ENCODE measurements around the gene EFCAB8. TPM values are rescaled to one million over a fixed set of nuclear protein-coding genes. Genes with fewer than 3 reads are reported as not detected.

The EFCAB8 gene
- total RNA-seq, 1 experiment from 2014 or later = 0.09 TPM

DNA sequence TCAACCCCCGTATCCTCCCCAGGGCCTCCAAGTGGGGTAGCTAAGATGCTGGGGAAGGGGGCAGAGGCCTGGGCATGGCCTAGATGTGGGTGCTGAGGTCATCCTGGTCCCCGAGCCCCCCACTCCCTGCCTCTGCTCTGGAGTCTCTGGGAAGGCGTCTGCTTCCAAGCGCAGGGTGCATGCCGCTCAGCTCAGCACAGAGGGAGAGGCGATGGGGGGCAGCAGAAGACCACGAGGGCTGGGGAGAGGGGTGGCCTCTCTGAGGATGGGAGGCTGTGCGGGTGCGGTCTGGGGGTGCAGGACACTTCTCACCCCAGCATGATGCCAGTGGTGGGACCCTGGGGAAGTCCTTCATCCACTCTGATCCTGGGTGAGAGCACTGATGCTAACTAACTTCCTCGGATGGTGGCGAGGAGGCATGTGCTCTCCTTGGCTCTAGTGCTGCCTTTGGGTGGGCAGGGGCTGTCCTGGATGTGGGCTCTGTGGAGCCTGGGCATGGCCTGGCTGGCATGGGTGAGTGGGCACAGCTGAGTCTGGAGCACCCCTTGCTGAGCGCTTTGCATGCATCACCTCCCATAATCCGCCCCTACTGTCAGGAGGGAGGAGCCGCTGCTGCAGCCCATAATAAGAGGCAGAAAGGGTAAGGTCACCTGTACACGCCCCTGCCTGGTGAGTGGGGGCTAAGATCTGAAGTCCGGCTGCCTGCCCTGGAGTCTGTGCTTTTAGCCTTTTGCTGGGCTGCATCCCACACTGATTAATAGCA is 34.7 kb downstream of the EFCAB8 start:
- H4K91ac ChIP-seq (ENCODE audit: insufficient read length, low read depth, low read length) = no peak overlapping the region
- H3K27ac Mint-ChIP-seq = no peak overlapping the region
- H3K4me2 ChIP-seq (ENCODE audit: insufficient read depth, insufficient read length, low read length) = no peak overlapping the region
- no peak overlapping the region for H3K4ac ChIP-seq (ENCODE audit: low read depth, low read length)
- H2BK20ac ChIP-seq (ENCODE audit: low read depth, low read length, poor library complexity, severe bottlenecking) = no peak overlapping the region
- no peak overlapping the region for H2BK15ac ChIP-seq (ENCODE audit: low read depth, low read length)
- no peak overlapping the region for H3K4me3 Mint-ChIP-seq
- TF ChIP-seq, protein P1, sequence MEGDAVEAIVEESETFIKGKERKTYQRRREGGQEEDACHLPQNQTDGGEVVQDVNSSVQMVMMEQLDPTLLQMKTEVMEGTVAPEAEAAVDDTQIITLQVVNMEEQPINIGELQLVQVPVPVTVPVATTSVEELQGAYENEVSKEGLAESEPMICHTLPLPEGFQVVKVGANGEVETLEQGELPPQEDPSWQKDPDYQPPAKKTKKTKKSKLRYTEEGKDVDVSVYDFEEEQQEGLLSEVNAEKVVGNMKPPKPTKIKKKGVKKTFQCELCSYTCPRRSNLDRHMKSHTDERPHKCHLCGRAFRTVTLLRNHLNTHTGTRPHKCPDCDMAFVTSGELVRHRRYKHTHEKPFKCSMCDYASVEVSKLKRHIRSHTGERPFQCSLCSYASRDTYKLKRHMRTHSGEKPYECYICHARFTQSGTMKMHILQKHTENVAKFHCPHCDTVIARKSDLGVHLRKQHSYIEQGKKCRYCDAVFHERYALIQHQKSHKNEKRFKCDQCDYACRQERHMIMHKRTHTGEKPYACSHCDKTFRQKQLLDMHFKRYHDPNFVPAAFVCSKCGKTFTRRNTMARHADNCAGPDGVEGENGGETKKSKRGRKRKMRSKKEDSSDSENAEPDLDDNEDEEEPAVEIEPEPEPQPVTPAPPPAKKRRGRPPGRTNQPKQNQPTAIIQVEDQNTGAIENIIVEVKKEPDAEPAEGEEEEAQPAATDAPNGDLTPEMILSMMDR (conservative IDR thresholded peaks at IDR 0.05) = no peak
- H3K23me2 ChIP-seq (ENCODE audit: insufficient read length, low read depth, low read length, poor library complexity, severe bottlenecking) = no peaks in the 10 kb centered on the region
- no peaks in the 10 kb centered on the region for H3K9me3 Mint-ChIP-seq
- H3K18ac ChIP-seq (ENCODE audit: insufficient read length, low read depth, low read length) = no peak overlapping the region
- H3K4me1 ChIP-seq (ENCODE audit: insufficient read depth, low read length) = no peaks in the 10 kb centered on the region
- H3K79me2 ChIP-seq (ENCODE audit: insufficient read depth, low read length) = no peaks in the 10 kb centered on the region
- no peak overlapping the region for H3K23ac ChIP-seq (ENCODE audit: insufficient read length, low read depth, low read length)
- no peak overlapping the region for H2AK5ac ChIP-seq (ENCODE audit: insufficient read length, low read length)
- H2BK120ac ChIP-seq (ENCODE audit: low read depth, low read length, poor library complexity, severe bottlenecking) = no peak overlapping the region
- no CpG with 5 or more reads among the region's 16 CpGs for WGBS (ENCODE audit: extremely low coverage, insufficient read length, low lambda C conversion rate)
- H3K14ac ChIP-seq (ENCODE audit: insufficient read depth, low read length) = no peak overlapping the region; the same call in 1 of the 2 replicates
- no peaks in the 10 kb centered on the region for H3K27me3 ChIP-seq (ENCODE audit: insufficient read depth, low read length)
- no peak overlapping the region for H3K56ac ChIP-seq (ENCODE audit: insufficient read length, low read depth, low read length)
- no peak overlapping the region for H4K8ac ChIP-seq (replicated peaks; ENCODE audit: insufficient read length, low read depth, low read length)
- no peaks in the 10 kb centered on the region; a peak in 1 of 7 replicates for H3K36me3 Mint-ChIP-seq (ENCODE audit: insufficient read depth in 1 of 3, low read depth in 3 of 3)
- no peak overlapping the region for H3T11ph ChIP-seq (ENCODE audit: low read length)
- H4K20me1 ChIP-seq (ENCODE audit: control insufficient read depth, insufficient read depth, insufficient read length) = no peaks in the 10 kb centered on the region
- H3K4me1 Mint-ChIP-seq = peaks cover 9 to 10% of the 10 kb centered on the region in 2 experiments
- H3K9me3 ChIP-seq (ENCODE audit: control insufficient read depth, low read depth, low read length) = no peaks in the 10 kb centered on the region
- H4K5ac ChIP-seq (ENCODE audit: insufficient read length, low read depth, low read length) = no peak overlapping the region
- H2BK5ac ChIP-seq (ENCODE audit: insufficient read length, low read length) = no peak overlapping the region
- H2AFZ ChIP-seq (ENCODE audit: low read length) = no peak overlapping the region
- no peaks in the 10 kb centered on the region for H3K27me3 Mint-ChIP-seq (ENCODE audit: low read depth)
- no peak overlapping the region for H3K27ac ChIP-seq (ENCODE audit: insufficient read length, low read depth, low read length)
- H3K79me1 ChIP-seq (ENCODE audit: insufficient read depth, low read depth, low read length, poor library complexity, severe bottlenecking) = no peaks in the 10 kb centered on the region
- no peak overlapping the region for H2BK12ac ChIP-seq (ENCODE audit: insufficient read length, low read depth, low read length)
- no peak for DNase-seq
- H3K9ac ChIP-seq (ENCODE audit: extremely low read depth, insufficient read length, low read length) = no peak overlapping the region

Data from H9 (cell line).